Left lobe of liver (tissue), 2 donors: ENCODE measurements around the gene HEATR3. TPM values are rescaled to one million over a fixed set of nuclear protein-coding genes. Genes with fewer than 3 reads are reported as not detected.
"Not testable (repeated sequence)": the region's sequence is repeated elsewhere in the genome, so short reads cannot be mapped to it uniquely, and the experiment has no call there.

Experiments
- ATAC-seq: fragments of 200-7000 bp; cut with Tn5 transposase; one replicate; pipeline ENCODE4 v1.9.1; 2020; ENCODE audit warnings: mild to moderate bottlenecking, moderate library complexity
- DNase-seq: peaks from one replicate; pipeline ENCODE4 v3.0.0-alpha.2; 2020; ENCODE audit warnings: low spot score
- total RNA-seq: library from RNA; stranded (reverse); gene quantifications from one replicate; pipeline ENCODE4 v1.2.1, GENCODE V29; 2021
- donor health status: DM: no; HTN: no; CAD: no; lungs with moderate emphysema.
- donor health status: DM: no; HTN: yes; CAD: no.

The HEATR3 gene
- total RNA-seq, 1 donor from 2014 or later, result 11.9 TPM

GRCh38 chr16:50099957-50100648 is 34.3 kb downstream of the HEATR3 start:
- no peak for ATAC-seq

GRCh38 chr16:50102051-50102746 is 36.4 kb downstream of the HEATR3 start:
- no peak for ATAC-seq
- DNase-seq, result no peak

More at GRCh38 chr16:50099957-50100648, 34.3 kb downstream of the HEATR3 start:
- no peak for DNase-seq

- DNase-seq, result no peak
- peak; percentile 39 for ATAC-seq
These were observed 38.0 kb downstream of the HEATR3 start for GRCh38 chr16:50103764-50104163.

- ATAC-seq, result no peak
These were observed 48.8 kb downstream of the HEATR3 start for GRCh38 chr16:50114357-50115129.

GRCh38 chr16:50120711-50121110 is 54.9 kb downstream of the HEATR3 start:
- no peak for ATAC-seq
- no peak for DNase-seq

More at GRCh38 chr16:50114357-50115129, 48.8 kb downstream of the HEATR3 start:
- DNase-seq, result no peak

- ATAC-seq, result no peak
- DNase-seq, result no peak
These were observed 55.5 kb downstream of the HEATR3 start for GRCh38 chr16:50121278-50121677.

GRCh38 chr16:50121721-50122445 is 56.1 kb downstream of the HEATR3 start:
- no peak for DNase-seq

GRCh38 chr16:50123417-50123816 is 57.6 kb downstream of the HEATR3 start:
- DNase-seq, result no peak
- ATAC-seq, result no peak

More at GRCh38 chr16:50121721-50122445, 56.1 kb downstream of the HEATR3 start:
- ATAC-seq, result no peak

GRCh38 chr16:50124769-50125168 is 59.0 kb downstream of the HEATR3 start:
- ATAC-seq, result no peak

GRCh38 chr16:50126183-50126582 is 60.4 kb downstream of the HEATR3 start:
- DNase-seq, result no peak
- no peak for ATAC-seq

More at GRCh38 chr16:50124769-50125168, 59.0 kb downstream of the HEATR3 start:
- DNase-seq, result no peak

- ATAC-seq, DNase-seq: not testable (repeated sequence)
These were observed 66.8 kb downstream of the HEATR3 start for GRCh38 chr16:50132571-50132970.

GRCh38 chr16:50133214-50133613 is 67.4 kb downstream of the HEATR3 start:
- ATAC-seq, result no peak
- no peak for DNase-seq

- DNase-seq (no peak), ATAC-seq (peak; percentile 47)
These were observed 70.6 kb downstream of the HEATR3 start for GRCh38 chr16:50136399-50136798.

GRCh38 chr16:50137268-50137667 is 71.5 kb downstream of the HEATR3 start:
- no peak for DNase-seq
- no peak for ATAC-seq

- DNase-seq (no peak), ATAC-seq (no peak)
These were observed 73.8 kb downstream of the HEATR3 start for GRCh38 chr16:50139580-50139979.

GRCh38 chr16:50144211-50144610 is 78.4 kb downstream of the HEATR3 start:
- ATAC-seq, result no peak

GRCh38 chr16:50146479-50147435 is 81.0 kb downstream of the HEATR3 start:
- ATAC-seq (peak; percentile 36), DNase-seq (no peak)

More at GRCh38 chr16:50144211-50144610, 78.4 kb downstream of the HEATR3 start:
- no peak for DNase-seq

GRCh38 chr16:50151322-50151721 is 85.6 kb downstream of the HEATR3 start:
- no peak for DNase-seq
- ATAC-seq, result no peak

GRCh38 chr16:50151756-50152155 is 86.0 kb downstream of the HEATR3 start:
- no peak for DNase-seq
- ATAC-seq, result no peak
